H9 (cell line): ENCODE data around the gene EHD3. TPM values are rescaled to one million over a fixed set of nuclear protein-coding genes. Genes with fewer than 3 reads are reported as not detected.

Experiments used
- DNase-seq: peaks from one replicate; pipeline ENCODE4 v3.0.0-alpha.2; 2017
- H2AFZ ChIP-seq: one replicate; pipeline ENCODE4 v1.6.1; 2013; ENCODE audit warnings: mild to moderate bottlenecking, low read length, control low read depth, moderate library complexity
- H2AK5ac ChIP-seq: 2 replicates; pipeline ENCODE4 v1.6.1; 2013; ENCODE audit warnings: low read length, control low read depth, mixed read lengths; ENCODE audit not compliant: insufficient read length
- H2BK120ac ChIP-seq: one replicate; pipeline ENCODE4 v1.6.1; 2013; ENCODE audit warnings: low read depth, mild to moderate bottlenecking, low read length, control low read depth, inconsistent platforms; ENCODE audit not compliant: poor library complexity, severe bottlenecking
- H2BK12ac ChIP-seq: 2 replicates; pipeline ENCODE4 v1.6.1; 2013; ENCODE audit warnings: low read length, control low read depth, mixed read lengths, low read depth; ENCODE audit not compliant: insufficient read length
- H2BK15ac ChIP-seq: 2 replicates; pipeline ENCODE4 v1.6.1; 2013; ENCODE audit warnings: low read depth, low read length, control low read depth
- H2BK20ac ChIP-seq: one replicate; pipeline ENCODE4 v1.6.1; 2013; ENCODE audit warnings: low read depth, mild to moderate bottlenecking, low read length, control low read depth, inconsistent platforms; ENCODE audit not compliant: poor library complexity, severe bottlenecking
- H2BK5ac ChIP-seq: 2 replicates; pipeline ENCODE4 v1.6.1; 2013; ENCODE audit warnings: low read length, control low read depth, mixed read lengths; ENCODE audit not compliant: insufficient read length
- H3K14ac ChIP-seq: 2 replicates; pipeline ENCODE4 v1.6.1; 2013; ENCODE audit warnings: low read length, control low read depth; ENCODE audit not compliant: insufficient read depth
- H3K18ac ChIP-seq: 2 replicates; pipeline ENCODE4 v1.6.1; 2013; ENCODE audit warnings: low read depth, mild to moderate bottlenecking, mixed read lengths, low read length, control low read depth; ENCODE audit not compliant: insufficient read length
- H3K23ac ChIP-seq: 2 replicates; pipeline ENCODE4 v1.6.1; 2013; ENCODE audit warnings: low read length, control low read depth, mixed read lengths, low read depth; ENCODE audit not compliant: insufficient read length
- H3K23me2 ChIP-seq: 2 replicates; pipeline ENCODE4 v1.6.1; 2013; ENCODE audit warnings: low read depth, mild to moderate bottlenecking, mixed read lengths, low read length, control low read depth; ENCODE audit not compliant: insufficient read length, poor library complexity, severe bottlenecking
- H3K27ac ChIP-seq: 2 replicates; pipeline ENCODE4 v1.5.1; 2013; ENCODE audit warnings: low read length, control low read depth, mixed read lengths, low read depth; ENCODE audit not compliant: insufficient read length
- H3K27me3 ChIP-seq: 2 replicates; pipeline ENCODE4 v1.6.1; 2013; ENCODE audit warnings: low read length, control low read depth, inconsistent platforms; ENCODE audit not compliant: insufficient read depth
- H3K4ac ChIP-seq: 2 replicates; pipeline ENCODE4 v1.6.1; 2013; ENCODE audit warnings: low read depth, mild to moderate bottlenecking, control low read depth, inconsistent platforms, low read length, moderate library complexity
- H3K4me1 ChIP-seq: 2 replicates; pipeline ENCODE4 v1.6.1; 2013; ENCODE audit warnings: low read length, control low read depth, inconsistent platforms; ENCODE audit not compliant: insufficient read depth
- H3K4me2 ChIP-seq: 2 replicates; pipeline ENCODE4 v1.6.1; 2013; ENCODE audit warnings: low read length, control low read depth, mixed read lengths; ENCODE audit not compliant: insufficient read length, insufficient read depth
- H3K56ac ChIP-seq: 2 replicates; pipeline ENCODE4 v1.6.1; 2013; ENCODE audit warnings: low read depth, mild to moderate bottlenecking, mixed read lengths, low read length, control low read depth; ENCODE audit not compliant: insufficient read length
- H3K79me1 ChIP-seq: 2 replicates; pipeline ENCODE4 v1.6.1; 2013; ENCODE audit warnings: low read depth, mild to moderate bottlenecking, moderate library complexity, low read length, control low read depth, inconsistent platforms; ENCODE audit not compliant: insufficient read depth, poor library complexity, severe bottlenecking
- H3K79me2 ChIP-seq: 2 replicates; pipeline ENCODE4 v1.6.1; 2013; ENCODE audit warnings: low read length, control low read depth, inconsistent platforms; ENCODE audit not compliant: insufficient read depth
- H3K9ac ChIP-seq: 2 replicates; pipeline ENCODE4 v1.6.1; 2013; ENCODE audit warnings: low read length, control low read depth, mixed read lengths; ENCODE audit not compliant: insufficient read length; ENCODE audit errors: extremely low read depth
- H3K9me3 ChIP-seq: one replicate; pipeline ENCODE4 v1.6.1; 2013; ENCODE audit warnings: low read depth, low read length, inconsistent platforms; ENCODE audit not compliant: control insufficient read depth
- H3T11ph ChIP-seq: one replicate; pipeline ENCODE4 v1.6.1; 2013; ENCODE audit warnings: mild to moderate bottlenecking, low read length, control low read depth, inconsistent platforms
- H4K20me1 ChIP-seq: one replicate; pipeline ENCODE4 v1.6.1; 2013; ENCODE audit not compliant: control insufficient read depth, insufficient read length, insufficient read depth
- H4K5ac ChIP-seq: 2 replicates; pipeline ENCODE4 v1.6.1; 2013; ENCODE audit warnings: low read depth, mild to moderate bottlenecking, mixed read lengths, low read length, control low read depth; ENCODE audit not compliant: insufficient read length
- H4K8ac ChIP-seq: replicated peaks from 2 replicates; pipeline ENCODE4 v1.6.1; 2013; ENCODE audit warnings: low read length, control low read depth, mixed read lengths, low read depth; ENCODE audit not compliant: insufficient read length
- H4K91ac ChIP-seq: 2 replicates; pipeline ENCODE4 v1.6.1; 2013; ENCODE audit warnings: low read depth, mild to moderate bottlenecking, moderate library complexity, mixed read lengths, low read length, control low read depth; ENCODE audit not compliant: insufficient read length
- H3K27ac Mint-ChIP-seq, 3 experiments: 2 replicates in 2 of 3; 3 replicates in 1 of 3; pipeline ENCODE4 v1.8.0; 2020 to 2021; ENCODE audit warnings: mixed read lengths in 3 of 3, mild to moderate bottlenecking in 1 of 3, moderate library complexity in 1 of 3
- H3K27me3 Mint-ChIP-seq: 2 replicates; pipeline ENCODE4 v1.8.0; 2021; ENCODE audit warnings: low read depth, mild to moderate bottlenecking, moderate library complexity, mixed read lengths
- H3K36me3 Mint-ChIP-seq, 3 experiments: 2 replicates in 2 of 3; 3 replicates in 1 of 3; pipeline ENCODE4 v1.8.0; 2020 to 2021; ENCODE audit warnings: low read depth in 3 of 3, mixed read lengths in 3 of 3; ENCODE audit not compliant: insufficient read depth in 1 of 3
- H3K4me1 Mint-ChIP-seq, 2 experiments: 2 replicates each; pipeline ENCODE4 v1.8.0; 2020; ENCODE audit warnings: mixed read lengths in 2 of 2
- H3K4me3 Mint-ChIP-seq, 2 experiments: 2 replicates in 1 of 2; 3 replicates in 1 of 2; pipeline ENCODE4 v1.8.0; 2020 to 2021; ENCODE audit warnings: mild to moderate bottlenecking in 2 of 2, mixed read lengths in 2 of 2, moderate library complexity in 1 of 2
- H3K9me3 Mint-ChIP-seq, 2 experiments: 2 replicates in 1 of 2; 3 replicates in 1 of 2; pipeline ENCODE4 v1.8.0; 2020; ENCODE audit warnings: mild to moderate bottlenecking in 2 of 2, mixed read lengths in 2 of 2, moderate library complexity in 1 of 2
- whole genome bisulfite sequencing: extraction: QIAGEN DNeasy Blood & Tissue Kit; methylation state at CpG from one replicate; pipeline ENCODE4 v1.1.7; 2013; ENCODE audit warnings: missing lambda C conversion rate, low lambda C conversion rate, mixed read lengths; ENCODE audit not compliant: insufficient read length; ENCODE audit errors: extremely low coverage; 5-methylcytosine and 5-hydroxymethylcytosine counted together
- total RNA-seq: library from RNA; stranded (reverse); gene quantifications from 2 replicates; pipeline ENCODE4 v1.2.1, GENCODE V29; 2021
- TF ChIP-seq, protein P1 (sequence below): fragments of 200-600 bp; sonication (generic); conservative IDR thresholded peaks from 3 replicates; pipeline ENCODE4 v1.8.0; 2021; ENCODE audit warnings: antibody characterized with exemption, mild to moderate bottlenecking

EHD3 gene
- total RNA-seq, 1 experiment from 2014 or later = 8.3 TPM

DNA sequence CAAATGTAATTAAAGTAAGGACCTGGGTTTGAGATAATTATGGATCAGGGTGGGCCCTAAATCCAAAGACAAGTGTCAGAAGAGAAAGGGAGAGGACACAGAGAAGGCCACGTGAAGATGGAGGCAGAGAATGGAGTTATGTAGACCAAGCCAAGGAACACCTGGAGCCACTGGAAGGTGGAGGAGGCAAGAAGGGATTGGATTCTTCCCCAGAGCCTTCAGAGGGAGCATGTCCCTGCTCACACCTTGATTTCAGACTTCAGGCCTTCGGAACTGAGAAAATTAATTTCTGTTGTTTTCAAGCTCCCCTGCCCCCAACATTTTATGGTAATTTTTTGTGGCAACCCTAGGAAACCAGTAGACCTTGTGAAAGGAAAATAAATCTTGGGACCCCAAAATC, 36.3 kb upstream of the EHD3 start:
- no peaks in the 10 kb centered on the region for H3K79me2 ChIP-seq
- no peak overlapping the region for H3K4ac ChIP-seq
- no peak overlapping the region for H3T11ph ChIP-seq
- no CpG with 5 or more reads among the region's 2 CpGs for WGBS
- H2BK12ac ChIP-seq = no peak overlapping the region
- H3K56ac ChIP-seq = no peak overlapping the region
- H3K14ac ChIP-seq = no peak overlapping the region
- no peaks in the 10 kb centered on the region for H4K20me1 ChIP-seq
- no peaks in the 10 kb centered on the region for H3K4me1 ChIP-seq
- no peak overlapping the region for H4K91ac ChIP-seq
- H2AFZ ChIP-seq = no peak overlapping the region
- H3K4me2 ChIP-seq = no peak overlapping the region
- no peak overlapping the region for H2BK120ac ChIP-seq
- H3K9ac ChIP-seq = no peak overlapping the region
- H2BK20ac ChIP-seq = no peak overlapping the region
- Mint-ChIP-seq H3K36me3 (no peaks in the 10 kb centered on the region), H3K4me1 (peaks cover 5 to 7% of the 10 kb centered on the region in 2 experiments), H3K27me3 (peaks cover 8% of the 10 kb centered on the region), H3K9me3 (no peaks in the 10 kb centered on the region), H3K4me3 (no peak overlapping the region), H3K27ac (no peak overlapping the region)
- DNase-seq = no peak
- H2AK5ac ChIP-seq = no peak overlapping the region
- no peak overlapping the region for H3K27ac ChIP-seq
- H3K79me1 ChIP-seq = no peaks in the 10 kb centered on the region
- H3K23me2 ChIP-seq = no peaks in the 10 kb centered on the region
- no peak overlapping the region for H4K8ac ChIP-seq
- no peak overlapping the region for H4K5ac ChIP-seq
- H3K23ac ChIP-seq = no peak overlapping the region
- no peaks in the 10 kb centered on the region for H3K9me3 ChIP-seq
- TF ChIP-seq, protein P1, sequence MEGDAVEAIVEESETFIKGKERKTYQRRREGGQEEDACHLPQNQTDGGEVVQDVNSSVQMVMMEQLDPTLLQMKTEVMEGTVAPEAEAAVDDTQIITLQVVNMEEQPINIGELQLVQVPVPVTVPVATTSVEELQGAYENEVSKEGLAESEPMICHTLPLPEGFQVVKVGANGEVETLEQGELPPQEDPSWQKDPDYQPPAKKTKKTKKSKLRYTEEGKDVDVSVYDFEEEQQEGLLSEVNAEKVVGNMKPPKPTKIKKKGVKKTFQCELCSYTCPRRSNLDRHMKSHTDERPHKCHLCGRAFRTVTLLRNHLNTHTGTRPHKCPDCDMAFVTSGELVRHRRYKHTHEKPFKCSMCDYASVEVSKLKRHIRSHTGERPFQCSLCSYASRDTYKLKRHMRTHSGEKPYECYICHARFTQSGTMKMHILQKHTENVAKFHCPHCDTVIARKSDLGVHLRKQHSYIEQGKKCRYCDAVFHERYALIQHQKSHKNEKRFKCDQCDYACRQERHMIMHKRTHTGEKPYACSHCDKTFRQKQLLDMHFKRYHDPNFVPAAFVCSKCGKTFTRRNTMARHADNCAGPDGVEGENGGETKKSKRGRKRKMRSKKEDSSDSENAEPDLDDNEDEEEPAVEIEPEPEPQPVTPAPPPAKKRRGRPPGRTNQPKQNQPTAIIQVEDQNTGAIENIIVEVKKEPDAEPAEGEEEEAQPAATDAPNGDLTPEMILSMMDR = no peak
- no peak overlapping the region for H2BK5ac ChIP-seq
- no peaks in the 10 kb centered on the region for H3K27me3 ChIP-seq
- H3K18ac ChIP-seq = no peak overlapping the region
- H2BK15ac ChIP-seq = no peak overlapping the region
